Natural killer cell (primary cell): Measurements from ENCODE around the gene PABPN1L. TPM values are rescaled to one million over a fixed set of nuclear protein-coding genes. Genes with fewer than 3 reads are reported as not detected.

Experiments used
- ATAC-seq, 3 donors: fragments of 150-1000 bp in 2 of 3; fragments of 200-7000 bp in 1 of 3; cut with Tn5 transposase; 1 replicate in 1 of 3; 2 replicates in 2 of 3; pipeline ENCODE4 v1.10.0; 2021; ENCODE audit warnings: mild to moderate bottlenecking in 2 of 3, moderate library complexity in 2 of 3
- DNase-seq, 2 donors: peaks; one replicate each; pipeline versions ENCODE4 v3.0.0 to v3.0.0-alpha.2; 2013 to 2021; ENCODE audit warnings: mixed read lengths in 1 of 2
- H3K27ac ChIP-seq: one replicate; pipeline ENCODE4 v1.5.1; 2013; ENCODE audit warnings: mild to moderate bottlenecking, low read length
- H3K27me3 ChIP-seq: one replicate; pipeline ENCODE4 v1.6.1; 2013; ENCODE audit warnings: low read length; ENCODE audit not compliant: control insufficient read depth, insufficient read depth
- H3K36me3 ChIP-seq: one replicate; pipeline ENCODE4 v1.6.1; 2013; ENCODE audit warnings: low read length; ENCODE audit not compliant: control insufficient read depth, insufficient read depth
- H3K4me1 ChIP-seq: one replicate; pipeline ENCODE4 v1.6.1; 2013; ENCODE audit warnings: low read length; ENCODE audit not compliant: control insufficient read depth, insufficient read depth
- H3K4me3 ChIP-seq: one replicate; pipeline ENCODE4 v1.5.1; 2013; ENCODE audit warnings: low read length
- H3K9me3 ChIP-seq: one replicate; pipeline ENCODE4 v1.6.1; 2013; ENCODE audit warnings: low read length; ENCODE audit not compliant: control insufficient read depth, insufficient read depth
- H3K27ac Mint-ChIP-seq, 2 donors: one replicate each; pipeline ENCODE4 v1.8.0; 2022; ENCODE audit warnings: mild to moderate bottlenecking in 2 of 2, mixed read lengths in 2 of 2, moderate library complexity in 1 of 2
- H3K27me3 Mint-ChIP-seq, 2 donors: one replicate each; pipeline ENCODE4 v1.8.0; 2022; ENCODE audit warnings: low read depth in 2 of 2, mixed read lengths in 2 of 2
- H3K36me3 Mint-ChIP-seq: one replicate; pipeline ENCODE4 v1.8.0; 2022; ENCODE audit warnings: mixed read lengths
- H3K4me1 Mint-ChIP-seq, 2 donors: one replicate each; pipeline ENCODE4 v1.8.0; 2022; ENCODE audit warnings: mixed read lengths in 2 of 2
- H3K4me3 Mint-ChIP-seq: one replicate; pipeline ENCODE4 v1.8.0; 2022; ENCODE audit warnings: mild to moderate bottlenecking, moderate library complexity, mixed read lengths
- H3K9me3 Mint-ChIP-seq, 2 donors: one replicate each; pipeline ENCODE4 v1.8.0; 2022; ENCODE audit warnings: mixed read lengths in 2 of 2
- WGBS: methylation state at CpG from one replicate; pipeline ENCODE4 v1.1.7; 2013; ENCODE audit warnings: missing lambda C conversion rate; ENCODE audit not compliant: insufficient coverage; 5-methylcytosine and 5-hydroxymethylcytosine counted together
- intact Hi-C: fragments of 100-400 bp; cut with micrococcal nuclease; formaldehyde crosslinking; loops from one replicate; pipeline ENCODE4 v1.14.2; 2022
- total RNA-seq, 4 donors: library from RNA; stranded (reverse); fragments of 120-200 nt in 1 of 4; gene quantifications; one replicate each; pipeline versions ENCODE4 v1.2.3 to v1.2.4, GENCODE V29; 2013 to 2022
- TF ChIP-seq, protein P1 (sequence below): fragments of 200-600 bp; IDR thresholded peaks from one replicate; pipeline ENCODE4 v1.8.0; 2022; ENCODE audit warnings: antibody characterized with exemption

The PABPN1L gene
- total RNA-seq, 3 donors from 2014 or later (not counting 1 experiment from before 2014, with no cell fraction given), result 0.43 TPM; not detected in 2

GRCh38 chr16:88838566-88838965 is 27.9 kb downstream of the PABPN1L start:
- Mint-ChIP-seq H3K27ac (no peak overlapping the region), H3K36me3 (no peaks in the 10 kb centered on the region), H3K9me3 (no peaks in the 10 kb centered on the region), H3K27me3 (no peaks in the 10 kb centered on the region), H3K4me3 (no peak overlapping the region), H3K4me1 (no peaks in the 10 kb centered on the region)
- H3K27ac ChIP-seq, result no peak overlapping the region
- no peak for ATAC-seq
- WGBS, result 96% methylated on average over 19 of the region's 19 CpGs
- intact Hi-C loops, result no loop called here
- H3K27me3 ChIP-seq, result no peaks in the 10 kb centered on the region
- no peak overlapping the region for H3K4me3 ChIP-seq
- no peak for DNase-seq
- H3K9me3 ChIP-seq, result no peaks in the 10 kb centered on the region
- TF ChIP-seq, protein P1, sequence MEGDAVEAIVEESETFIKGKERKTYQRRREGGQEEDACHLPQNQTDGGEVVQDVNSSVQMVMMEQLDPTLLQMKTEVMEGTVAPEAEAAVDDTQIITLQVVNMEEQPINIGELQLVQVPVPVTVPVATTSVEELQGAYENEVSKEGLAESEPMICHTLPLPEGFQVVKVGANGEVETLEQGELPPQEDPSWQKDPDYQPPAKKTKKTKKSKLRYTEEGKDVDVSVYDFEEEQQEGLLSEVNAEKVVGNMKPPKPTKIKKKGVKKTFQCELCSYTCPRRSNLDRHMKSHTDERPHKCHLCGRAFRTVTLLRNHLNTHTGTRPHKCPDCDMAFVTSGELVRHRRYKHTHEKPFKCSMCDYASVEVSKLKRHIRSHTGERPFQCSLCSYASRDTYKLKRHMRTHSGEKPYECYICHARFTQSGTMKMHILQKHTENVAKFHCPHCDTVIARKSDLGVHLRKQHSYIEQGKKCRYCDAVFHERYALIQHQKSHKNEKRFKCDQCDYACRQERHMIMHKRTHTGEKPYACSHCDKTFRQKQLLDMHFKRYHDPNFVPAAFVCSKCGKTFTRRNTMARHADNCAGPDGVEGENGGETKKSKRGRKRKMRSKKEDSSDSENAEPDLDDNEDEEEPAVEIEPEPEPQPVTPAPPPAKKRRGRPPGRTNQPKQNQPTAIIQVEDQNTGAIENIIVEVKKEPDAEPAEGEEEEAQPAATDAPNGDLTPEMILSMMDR, result no peak
- no peaks in the 10 kb centered on the region for H3K4me1 ChIP-seq
- H3K36me3 ChIP-seq, result peaks cover 20% of the 10 kb centered on the region

DNA sequence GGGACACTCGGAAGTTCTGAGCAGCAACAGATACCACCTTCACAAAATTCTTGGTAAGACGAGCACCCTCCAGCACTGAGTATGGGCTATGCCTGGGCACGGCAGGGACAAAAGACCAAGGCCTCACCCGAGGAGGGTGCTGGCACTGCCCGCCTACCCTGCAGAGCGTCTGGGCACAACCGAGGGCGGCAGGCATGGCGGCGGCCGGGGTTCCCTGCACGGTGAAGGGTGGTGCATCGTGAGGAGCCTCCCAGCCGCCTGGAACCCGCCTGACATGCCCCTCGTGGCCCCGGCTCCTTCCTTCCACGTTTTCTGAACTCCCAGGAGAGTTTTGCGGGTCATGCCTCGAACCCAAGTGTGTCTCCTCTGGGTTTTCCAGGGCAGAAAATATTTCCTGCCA is 28.7 kb downstream of the PABPN1L start:
- Mint-ChIP-seq H3K27ac (no peak overlapping the region), H3K4me3 (no peak overlapping the region), H3K9me3 (no peaks in the 10 kb centered on the region), H3K4me1 (no peaks in the 10 kb centered on the region), H3K27me3 (no peaks in the 10 kb centered on the region), H3K36me3 (no peaks in the 10 kb centered on the region)
- TF ChIP-seq, protein P1, result no peak
- intact Hi-C loops, result no loop called here
- no peak for DNase-seq
- no peaks in the 10 kb centered on the region for H3K4me1 ChIP-seq
- no peaks in the 10 kb centered on the region for H3K27me3 ChIP-seq
- 91% methylated on average over 20 of the region's 20 CpGs for WGBS
- peaks cover 20% of the 10 kb centered on the region for H3K36me3 ChIP-seq
- no peaks in the 10 kb centered on the region for H3K9me3 ChIP-seq
- no peak for ATAC-seq
- no peak overlapping the region for H3K27ac ChIP-seq
- no peak overlapping the region for H3K4me3 ChIP-seq

GRCh38 chr16:88836791-88837190 is 29.7 kb downstream of the PABPN1L start:
- Histone ChIP-seq H3K36me3 (peaks cover 20% of the 10 kb centered on the region), H3K4me1 (no peaks in the 10 kb centered on the region), H3K9me3 (no peaks in the 10 kb centered on the region), H3K27ac (no peak overlapping the region), H3K4me3 (no peak overlapping the region), H3K27me3 (no peaks in the 10 kb centered on the region)
- no peaks in the 10 kb centered on the region for H3K9me3 Mint-ChIP-seq
- TF ChIP-seq, protein P1, result no peak
- H3K4me1 Mint-ChIP-seq, result no peaks in the 10 kb centered on the region
- H3K27ac Mint-ChIP-seq, result no peak overlapping the region
- ATAC-seq, result no peak
- no peak overlapping the region for H3K4me3 Mint-ChIP-seq
- no peaks in the 10 kb centered on the region for H3K36me3 Mint-ChIP-seq
- no peak for DNase-seq
- intact Hi-C loops, result no loop called here
- H3K27me3 Mint-ChIP-seq, result no peaks in the 10 kb centered on the region
- 87% methylated on average over 17 of the region's 17 CpGs for WGBS

DNA sequence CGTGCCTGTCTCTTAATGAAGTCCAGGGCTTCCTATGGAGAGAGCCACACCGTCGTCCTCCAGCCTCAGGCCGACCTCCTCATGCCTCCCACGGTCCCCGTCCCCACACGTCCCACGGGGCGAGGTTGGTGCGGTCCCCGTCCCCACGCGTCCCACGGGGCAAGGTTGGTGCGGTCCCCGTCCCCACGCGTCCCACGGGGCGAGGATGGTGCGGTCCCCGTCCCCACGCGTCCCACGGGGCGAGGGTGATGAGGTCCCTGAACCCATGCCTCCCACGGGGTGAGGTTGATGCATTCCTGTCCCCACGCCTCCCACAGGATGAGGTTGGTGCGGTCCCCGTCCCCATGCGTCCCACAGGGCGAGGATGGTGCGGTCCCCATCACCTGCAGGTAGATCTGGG is 30.6 kb downstream of the PABPN1L start:
- no peaks in the 10 kb centered on the region for H3K27me3 Mint-ChIP-seq
- no peaks in the 10 kb centered on the region for H3K36me3 Mint-ChIP-seq
- ATAC-seq (no peak), DNase-seq (no peak)
- Histone ChIP-seq H3K36me3 (peaks cover 20% of the 10 kb centered on the region), H3K9me3 (no peaks in the 10 kb centered on the region), H3K4me3 (no peak overlapping the region), H3K27me3 (no peaks in the 10 kb centered on the region), H3K27ac (no peak overlapping the region), H3K4me1 (no peaks in the 10 kb centered on the region)
- no peaks in the 10 kb centered on the region for H3K4me1 Mint-ChIP-seq
- WGBS, result 90% methylated on average over 33 of the region's 33 CpGs
- no peak overlapping the region for H3K4me3 Mint-ChIP-seq
- no peaks in the 10 kb centered on the region for H3K9me3 Mint-ChIP-seq
- no peak overlapping the region for H3K27ac Mint-ChIP-seq
- TF ChIP-seq, protein P1, result no peak
- intact Hi-C loops, result no loop called here
